ENCODE data around the gene ASB2.

ASB2 gene

DNA sequence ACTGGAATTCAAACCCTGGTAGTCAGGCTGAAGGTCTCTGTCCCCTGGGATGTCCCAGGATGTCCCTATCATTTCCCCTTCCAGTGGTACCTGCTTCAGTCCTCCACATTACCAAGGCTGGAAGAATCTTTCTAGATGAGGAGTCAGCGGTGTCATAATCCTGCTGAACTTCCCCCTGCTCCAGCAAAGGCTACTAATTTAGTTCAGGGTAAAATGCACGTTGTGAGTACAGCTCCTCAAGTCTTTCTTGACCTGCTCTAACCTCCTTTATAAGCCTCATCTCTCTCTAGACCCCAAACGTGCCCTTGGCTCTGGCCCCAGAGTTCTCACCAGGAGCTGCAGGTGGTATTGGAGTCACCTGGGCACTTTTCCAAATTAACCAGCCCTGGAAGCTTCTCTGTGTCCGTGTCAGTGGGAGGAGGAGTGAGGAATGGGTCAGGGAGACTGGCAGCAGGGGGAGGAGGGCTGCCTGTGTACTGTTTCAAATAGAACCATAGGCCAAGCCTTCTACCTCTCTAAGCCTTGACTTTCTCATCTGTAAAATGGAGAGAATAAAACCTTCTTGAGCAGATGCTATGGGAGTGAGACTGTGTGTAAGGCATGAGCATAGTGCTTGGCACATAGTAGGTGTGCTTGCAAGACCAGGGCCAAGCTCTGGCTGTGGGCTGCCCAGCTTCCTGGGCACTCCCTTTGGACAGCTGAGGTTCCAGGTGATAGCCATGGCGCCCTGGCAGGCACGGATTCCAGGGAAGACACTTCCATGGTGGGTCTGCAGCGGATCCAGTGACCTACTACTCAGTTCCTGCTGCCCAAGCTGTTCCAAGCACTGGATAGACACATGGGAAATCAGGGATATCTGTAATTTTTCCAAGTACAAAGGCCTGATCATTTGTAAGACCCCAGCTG lies 24.5 kb downstream of the ASB2 start:
- H3K4me3 ChIP-seq (replicated peaks; ENCODE audit: insufficient read depth, low read length): no peak overlapping the region
- no peaks in the 10 kb centered on the region for H3K27me3 ChIP-seq (ENCODE audit: insufficient read depth, poor library complexity, severe bottlenecking)
- DNase-seq (ENCODE audit: low read depth in 1 of 2, low spot score in 1 of 2): no peak
- 0 out of 2 replicates have a peak overlapping the region, but pooled peaks have one; percentile 28 for H3K27ac ChIP-seq (replicated peaks)
- TF ChIP-seq, protein P1, sequence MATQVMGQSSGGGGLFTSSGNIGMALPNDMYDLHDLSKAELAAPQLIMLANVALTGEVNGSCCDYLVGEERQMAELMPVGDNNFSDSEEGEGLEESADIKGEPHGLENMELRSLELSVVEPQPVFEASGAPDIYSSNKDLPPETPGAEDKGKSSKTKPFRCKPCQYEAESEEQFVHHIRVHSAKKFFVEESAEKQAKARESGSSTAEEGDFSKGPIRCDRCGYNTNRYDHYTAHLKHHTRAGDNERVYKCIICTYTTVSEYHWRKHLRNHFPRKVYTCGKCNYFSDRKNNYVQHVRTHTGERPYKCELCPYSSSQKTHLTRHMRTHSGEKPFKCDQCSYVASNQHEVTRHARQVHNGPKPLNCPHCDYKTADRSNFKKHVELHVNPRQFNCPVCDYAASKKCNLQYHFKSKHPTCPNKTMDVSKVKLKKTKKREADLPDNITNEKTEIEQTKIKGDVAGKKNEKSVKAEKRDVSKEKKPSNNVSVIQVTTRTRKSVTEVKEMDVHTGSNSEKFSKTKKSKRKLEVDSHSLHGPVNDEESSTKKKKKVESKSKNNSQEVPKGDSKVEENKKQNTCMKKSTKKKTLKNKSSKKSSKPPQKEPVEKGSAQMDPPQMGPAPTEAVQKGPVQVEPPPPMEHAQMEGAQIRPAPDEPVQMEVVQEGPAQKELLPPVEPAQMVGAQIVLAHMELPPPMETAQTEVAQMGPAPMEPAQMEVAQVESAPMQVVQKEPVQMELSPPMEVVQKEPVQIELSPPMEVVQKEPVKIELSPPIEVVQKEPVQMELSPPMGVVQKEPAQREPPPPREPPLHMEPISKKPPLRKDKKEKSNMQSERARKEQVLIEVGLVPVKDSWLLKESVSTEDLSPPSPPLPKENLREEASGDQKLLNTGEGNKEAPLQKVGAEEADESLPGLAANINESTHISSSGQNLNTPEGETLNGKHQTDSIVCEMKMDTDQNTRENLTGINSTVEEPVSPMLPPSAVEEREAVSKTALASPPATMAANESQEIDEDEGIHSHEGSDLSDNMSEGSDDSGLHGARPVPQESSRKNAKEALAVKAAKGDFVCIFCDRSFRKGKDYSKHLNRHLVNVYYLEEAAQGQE (IDR thresholded peaks at IDR 0.05; ENCODE audit: insufficient replicate concordance, low read depth): no peak
- TF ChIP-seq SPI1 (IDR thresholded peaks at IDR 0.05; ENCODE audit: borderline replicate concordance, low read depth): no peak
- TF ChIP-seq POLR2AphosphoS5 (IDR thresholded peaks at IDR 0.05; ENCODE audit: low read depth): no peak
- no peak for TF ChIP-seq GABPA (IDR thresholded peaks at IDR 0.05; ENCODE audit: low read depth)
- TF ChIP-seq CTCF (IDR thresholded peaks at IDR 0.05; ENCODE audit: insufficient read depth, low read length): no peak

GRCh38 chr14:93950948-93951634 lies 25.3 kb downstream of the ASB2 start:
- Histone ChIP-seq H3K27me3 (ENCODE audit: insufficient read depth, poor library complexity, severe bottlenecking) (no peaks in the 10 kb centered on the region), H3K4me3 (replicated peaks; ENCODE audit: insufficient read depth, low read length) (no peak overlapping the region), H3K27ac (replicated peaks) (no peak overlapping the region)
- DNase-seq (ENCODE audit: low read depth in 1 of 2, low spot score in 1 of 2): no peak
- TF ChIP-seq SPI1 (IDR thresholded peaks at IDR 0.05; ENCODE audit: borderline replicate concordance, low read depth) (no peak), GABPA (IDR thresholded peaks at IDR 0.05; ENCODE audit: low read depth) (no peak), CTCF (IDR thresholded peaks at IDR 0.05; ENCODE audit: insufficient read depth, low read length) (no peak), POLR2AphosphoS5 (IDR thresholded peaks at IDR 0.05; ENCODE audit: low read depth) (no peak)
- TF ChIP-seq, protein P1 (IDR thresholded peaks at IDR 0.05; ENCODE audit: insufficient replicate concordance, low read depth): no peak

DNA sequence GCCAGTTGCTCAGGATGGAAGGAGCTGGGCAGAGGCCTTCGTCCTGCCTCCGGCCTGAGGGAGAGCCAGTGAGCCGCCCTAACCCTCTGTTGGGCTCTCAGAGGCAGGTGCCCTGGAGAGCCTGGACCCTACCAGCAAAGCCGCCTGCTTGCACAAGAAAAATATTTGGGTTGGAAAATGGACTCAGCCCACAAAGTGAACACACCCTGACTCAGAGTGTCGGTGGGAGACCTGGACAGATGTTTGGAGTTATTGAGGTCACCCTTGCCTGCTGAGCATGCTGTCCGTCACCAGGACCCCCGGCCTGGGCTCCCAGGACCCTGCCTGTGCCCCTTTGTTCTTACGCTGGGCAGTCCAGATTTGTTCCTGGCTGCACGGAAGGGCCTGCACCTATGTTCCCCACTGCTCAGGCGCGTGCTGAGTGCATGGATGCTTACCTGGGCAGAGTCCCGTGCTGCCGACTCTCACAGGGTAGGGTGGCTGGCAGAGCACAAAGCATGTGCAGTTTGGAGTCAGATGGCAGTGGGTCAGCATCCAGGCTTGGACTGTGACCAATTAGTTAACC lies 26.8 kb downstream of the ASB2 start:
- TF ChIP-seq SPI1 (IDR thresholded peaks at IDR 0.05; ENCODE audit: borderline replicate concordance, low read depth) (no peak), GABPA (IDR thresholded peaks at IDR 0.05; ENCODE audit: low read depth) (no peak)
- TF ChIP-seq, protein P1 (IDR thresholded peaks at IDR 0.05; ENCODE audit: insufficient replicate concordance, low read depth): no peak

More for the DNA sequence above, 26.8 kb downstream of the ASB2 start:
- Histone ChIP-seq H3K27ac (replicated peaks) (no peak overlapping the region), H3K4me3 (replicated peaks; ENCODE audit: insufficient read depth, low read length) (no peak overlapping the region), H3K27me3 (ENCODE audit: insufficient read depth, poor library complexity, severe bottlenecking) (no peaks in the 10 kb centered on the region)
- no peak for DNase-seq (ENCODE audit: low read depth in 1 of 2, low spot score in 1 of 2)

All from HL-60 (cell line).